Body of pancreas (tissue), 4 donors: Measurements from ENCODE around the gene NCAM1.

Experiments used
- POLR2A ChIP-seq, 3 donors: fragments of 450-650 bp; IDR thresholded peaks; one replicate each; pipeline ENCODE4 v1.6.1; 2016; ENCODE audit warnings: antibody characterized with exemption in 3 of 3, mild to moderate bottlenecking in 2 of 3
- TF ChIP-seq, protein P1 (sequence below), 7 experiments: fragments of 450-650 bp in 4 of 7; fragments of 200-600 bp in 3 of 7; sonication (generic) in 3 of 7; IDR thresholded peaks; one replicate each; pipeline ENCODE4 v1.5.1; 2016 to 2019; ENCODE audit warnings: antibody characterized with exemption in 7 of 7

DNA sequence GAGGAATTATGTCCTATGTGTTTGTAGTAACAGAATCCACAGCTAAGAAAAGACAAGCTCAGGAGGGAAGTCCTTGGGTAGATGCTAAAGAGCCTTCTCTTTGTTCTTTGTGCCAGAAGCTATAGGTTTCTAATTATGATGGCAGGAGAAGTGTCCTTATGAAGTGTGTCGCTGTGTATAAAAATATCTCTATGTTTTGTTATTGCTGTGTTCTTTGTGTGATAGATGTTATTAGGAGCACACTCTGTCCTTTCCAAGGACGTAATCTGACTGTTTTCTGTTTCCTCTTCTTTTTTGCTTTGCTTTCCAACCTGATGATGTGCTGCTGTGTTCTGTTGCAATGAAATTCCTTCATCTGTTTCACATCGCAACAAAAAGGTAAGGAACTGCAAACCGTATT is 171.9 kb downstream of the NCAM1 start:
- TF ChIP-seq, protein P1, sequence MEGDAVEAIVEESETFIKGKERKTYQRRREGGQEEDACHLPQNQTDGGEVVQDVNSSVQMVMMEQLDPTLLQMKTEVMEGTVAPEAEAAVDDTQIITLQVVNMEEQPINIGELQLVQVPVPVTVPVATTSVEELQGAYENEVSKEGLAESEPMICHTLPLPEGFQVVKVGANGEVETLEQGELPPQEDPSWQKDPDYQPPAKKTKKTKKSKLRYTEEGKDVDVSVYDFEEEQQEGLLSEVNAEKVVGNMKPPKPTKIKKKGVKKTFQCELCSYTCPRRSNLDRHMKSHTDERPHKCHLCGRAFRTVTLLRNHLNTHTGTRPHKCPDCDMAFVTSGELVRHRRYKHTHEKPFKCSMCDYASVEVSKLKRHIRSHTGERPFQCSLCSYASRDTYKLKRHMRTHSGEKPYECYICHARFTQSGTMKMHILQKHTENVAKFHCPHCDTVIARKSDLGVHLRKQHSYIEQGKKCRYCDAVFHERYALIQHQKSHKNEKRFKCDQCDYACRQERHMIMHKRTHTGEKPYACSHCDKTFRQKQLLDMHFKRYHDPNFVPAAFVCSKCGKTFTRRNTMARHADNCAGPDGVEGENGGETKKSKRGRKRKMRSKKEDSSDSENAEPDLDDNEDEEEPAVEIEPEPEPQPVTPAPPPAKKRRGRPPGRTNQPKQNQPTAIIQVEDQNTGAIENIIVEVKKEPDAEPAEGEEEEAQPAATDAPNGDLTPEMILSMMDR (IDR thresholded peaks at IDR 0.05), result no peak
- no peak for TF ChIP-seq POLR2A (IDR thresholded peaks at IDR 0.05)
